ENCODE results near the gene DUSP28. TPM values are rescaled to one million over a fixed set of nuclear protein-coding genes. Genes with fewer than 3 reads are reported as not detected.
"Not testable (repeated sequence)": the region's sequence is repeated elsewhere in the genome, so short reads cannot be mapped to it uniquely, and the experiment has no call there.

DUSP28 gene
- total RNA-seq, 1 experiment from 2014 or later, result 8.0 TPM

DNA sequence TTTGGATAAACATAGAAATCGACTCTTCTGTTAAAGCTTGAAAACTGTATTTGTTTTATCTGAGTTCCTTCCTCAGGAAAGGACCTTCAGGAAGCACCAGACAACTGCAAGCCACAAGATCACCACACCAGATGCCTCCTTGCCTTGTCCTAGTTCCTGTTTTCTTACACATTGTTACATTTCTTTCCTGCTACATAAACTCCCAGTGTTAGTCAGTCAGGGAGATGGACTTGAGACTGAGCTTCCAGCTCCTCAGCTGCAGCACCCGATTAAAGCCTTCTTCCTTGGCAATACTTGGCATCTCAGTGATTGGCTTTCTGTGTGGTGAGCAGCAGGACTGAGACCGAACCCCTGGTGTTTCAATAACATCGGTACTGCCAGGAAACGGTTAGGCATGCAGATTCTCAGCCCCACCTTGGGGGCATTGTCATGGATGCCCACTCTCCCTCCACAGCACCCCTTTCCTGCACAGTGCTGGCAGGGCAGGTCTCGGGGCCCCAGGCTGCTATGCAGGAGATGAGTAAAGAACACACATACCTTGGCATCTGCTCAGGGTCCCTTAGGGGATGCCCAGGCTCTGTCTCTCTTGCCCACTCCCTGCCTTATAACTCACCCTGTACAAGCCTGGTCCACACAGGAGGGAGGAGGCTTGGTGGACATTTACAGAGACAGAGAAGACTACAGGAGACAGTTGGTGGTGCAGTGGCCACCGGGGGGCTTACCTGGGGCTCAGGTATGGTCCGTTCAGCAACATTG is 35.0 kb upstream of the DUSP28 start:
- DNase-seq (ENCODE audit: low read depth, low spot score), result no peak
- in situ Hi-C loops (cut with HindIII; ENCODE audit: low pct_unique_long_range_greater_than_20kb, low sequenced_read_pairs), result no loop called here

DNA sequence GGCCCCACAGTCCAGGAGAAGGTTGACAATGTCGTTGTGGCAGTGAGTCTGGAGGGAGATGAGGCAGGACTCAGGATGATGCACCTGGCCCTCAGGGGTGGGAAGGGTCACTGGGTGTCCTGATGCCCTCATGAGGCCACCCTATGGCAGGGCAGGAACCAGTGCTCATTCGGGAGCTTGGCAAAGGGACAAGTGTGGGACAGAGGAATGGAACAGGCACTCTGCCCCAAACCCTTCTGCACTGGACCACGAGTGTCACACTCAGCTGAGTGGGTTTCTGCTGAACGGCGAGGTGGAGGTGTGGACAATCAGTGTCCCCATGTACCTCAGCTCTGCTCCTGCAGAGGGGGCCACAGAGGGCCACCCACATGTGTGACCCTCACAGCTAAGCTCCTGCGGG is 34.4 kb upstream of the DUSP28 start:
- in situ Hi-C loops (cut with HindIII; ENCODE audit: low pct_unique_long_range_greater_than_20kb, low sequenced_read_pairs), result no loop called here
- no peak for DNase-seq (ENCODE audit: low read depth, low spot score)

DNA sequence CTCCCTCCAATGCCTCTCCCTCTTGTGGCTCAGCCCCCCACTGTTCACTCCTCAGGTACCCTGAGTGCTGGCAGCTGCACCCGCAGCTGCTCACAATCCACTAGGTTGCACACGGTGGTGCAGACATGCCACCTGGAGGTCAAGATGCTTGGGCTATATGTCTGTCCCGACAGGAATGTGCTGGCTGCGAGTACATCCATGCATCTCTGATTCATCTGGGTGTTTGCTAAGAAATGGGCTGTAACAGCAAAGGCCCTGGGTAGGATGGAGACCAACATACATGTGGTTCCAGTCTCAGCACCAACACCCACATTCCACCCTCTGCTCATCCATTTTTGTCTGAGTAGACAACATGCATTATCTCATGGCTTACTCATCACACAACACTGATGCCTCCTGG is 33.6 kb upstream of the DUSP28 start:
- DNase-seq (ENCODE audit: low read depth, low spot score), result no peak
- in situ Hi-C loops (cut with HindIII; ENCODE audit: low pct_unique_long_range_greater_than_20kb, low sequenced_read_pairs), result no loop called here

DNA sequence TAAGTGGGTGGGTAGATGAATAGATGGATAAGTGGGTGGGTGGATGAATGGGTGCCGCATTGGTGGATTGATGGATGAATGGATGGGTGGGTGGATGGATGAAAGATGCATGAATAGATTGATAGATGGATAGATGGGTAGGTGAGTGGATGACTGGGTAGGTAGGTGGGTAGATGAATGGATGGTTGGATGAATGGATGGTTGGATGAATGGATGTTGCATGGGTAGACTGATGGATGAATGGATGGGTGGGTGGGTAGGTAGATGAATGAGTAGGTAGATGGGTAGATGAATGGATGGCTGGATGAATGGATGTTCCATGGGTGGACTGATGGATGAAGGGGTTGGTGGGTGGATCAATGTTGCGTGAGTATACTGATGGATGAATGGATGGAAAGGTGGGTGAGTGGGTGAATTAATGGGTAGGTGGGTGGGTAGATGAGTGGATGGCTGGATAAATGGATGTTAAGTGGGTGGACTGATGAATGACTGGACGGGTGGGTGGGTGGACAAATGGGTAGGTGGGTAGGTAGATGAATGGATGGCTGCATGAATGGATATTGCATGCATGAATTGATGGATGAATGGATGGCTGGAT is 32.9 kb upstream of the DUSP28 start:
- no peak for DNase-seq (ENCODE audit: low read depth, low spot score)
- in situ Hi-C loops (cut with HindIII; ENCODE audit: low pct_unique_long_range_greater_than_20kb, low sequenced_read_pairs), result no loop called here

DNA sequence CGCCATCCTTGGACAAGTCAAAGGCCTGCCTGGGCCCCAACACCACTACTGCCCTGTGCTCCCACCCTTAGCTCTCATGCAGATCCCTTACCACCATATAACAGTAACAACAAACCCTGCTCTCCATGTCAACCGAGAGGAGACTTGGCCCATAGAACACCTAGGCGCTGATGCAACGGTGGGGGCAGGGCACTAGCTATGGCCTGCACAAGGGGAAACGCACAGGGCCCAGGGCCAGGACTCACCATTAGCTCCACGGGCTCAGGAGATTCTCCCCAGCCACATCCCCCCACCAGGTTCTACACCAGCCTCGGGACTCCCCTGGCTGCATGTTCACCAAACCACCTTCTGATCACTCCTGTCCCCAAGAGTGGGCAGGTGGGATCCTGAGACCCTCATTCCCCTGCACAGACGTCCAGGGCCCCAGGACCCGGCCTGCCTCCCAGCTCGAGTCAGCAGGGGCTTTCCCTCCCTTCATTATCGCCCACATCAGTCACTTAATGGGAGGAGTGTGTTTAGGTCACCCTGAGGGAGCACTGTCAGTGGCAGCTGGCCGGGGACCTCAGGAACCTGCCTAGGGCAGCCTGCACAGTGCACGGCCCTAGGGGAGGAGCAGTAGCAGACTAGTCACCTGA is 31.6 kb upstream of the DUSP28 start:
- in situ Hi-C loops (cut with HindIII; ENCODE audit: low pct_unique_long_range_greater_than_20kb, low sequenced_read_pairs), result no loop called here
- DNase-seq (ENCODE audit: low read depth, low spot score), result no peak

DNA sequence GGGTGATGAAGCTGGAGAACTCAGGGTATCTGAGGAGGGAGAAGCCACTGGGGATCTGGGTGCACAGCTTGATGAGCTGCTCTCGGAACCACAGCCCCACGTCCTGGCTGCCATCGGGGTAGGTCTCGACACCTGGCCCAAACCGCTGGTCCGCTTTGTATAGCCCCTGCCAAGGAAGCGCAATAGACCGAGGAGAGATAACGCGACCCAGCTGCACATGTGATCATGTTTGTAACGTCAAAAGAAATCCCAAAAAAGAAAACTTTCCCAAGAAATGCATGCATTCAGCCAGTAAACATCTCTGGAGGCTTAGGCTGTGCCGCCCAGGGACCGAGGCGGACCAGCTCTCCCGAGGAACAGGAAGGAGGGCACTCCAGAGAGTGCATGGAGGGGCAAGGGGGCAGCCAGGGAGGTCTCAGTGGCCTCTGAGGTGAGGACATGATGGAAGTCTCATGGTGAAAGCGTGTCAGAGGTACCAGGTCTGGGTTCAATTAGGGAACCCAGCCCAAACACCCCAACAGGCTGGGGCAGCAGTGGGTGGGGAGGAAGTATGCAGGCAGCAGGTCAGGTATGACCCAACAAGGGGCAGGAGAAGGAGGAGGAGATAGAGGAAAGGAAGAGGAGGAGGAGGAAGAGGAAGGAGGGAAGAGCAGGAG is 30.7 kb upstream of the DUSP28 start:
- no peak for DNase-seq (ENCODE audit: low read depth, low spot score)
- in situ Hi-C loops (cut with HindIII; ENCODE audit: low pct_unique_long_range_greater_than_20kb, low sequenced_read_pairs), result no loop called here

DNA sequence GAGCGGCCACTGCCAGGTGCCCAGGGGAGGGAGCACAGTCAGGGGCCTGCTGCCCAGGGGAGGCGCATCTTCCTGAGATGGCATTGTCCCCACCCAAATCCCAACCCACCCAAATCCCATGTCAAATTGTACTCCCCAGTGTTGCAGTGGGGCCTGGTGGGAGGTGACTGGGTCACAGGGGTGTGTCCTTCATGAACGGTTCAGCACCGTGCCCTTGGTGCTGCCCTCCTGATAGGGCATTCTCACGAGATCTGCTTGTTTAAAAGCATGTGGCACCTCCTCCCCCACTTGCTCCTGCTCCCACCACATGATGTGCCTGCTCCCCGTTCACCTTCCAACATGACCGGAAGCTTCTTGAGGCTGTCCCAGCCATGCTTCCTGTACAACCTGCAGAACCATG is 30.0 kb upstream of the DUSP28 start:
- in situ Hi-C loops (cut with HindIII; ENCODE audit: low pct_unique_long_range_greater_than_20kb, low sequenced_read_pairs), result no loop called here
- no peak for DNase-seq (ENCODE audit: low read depth, low spot score)

DNA sequence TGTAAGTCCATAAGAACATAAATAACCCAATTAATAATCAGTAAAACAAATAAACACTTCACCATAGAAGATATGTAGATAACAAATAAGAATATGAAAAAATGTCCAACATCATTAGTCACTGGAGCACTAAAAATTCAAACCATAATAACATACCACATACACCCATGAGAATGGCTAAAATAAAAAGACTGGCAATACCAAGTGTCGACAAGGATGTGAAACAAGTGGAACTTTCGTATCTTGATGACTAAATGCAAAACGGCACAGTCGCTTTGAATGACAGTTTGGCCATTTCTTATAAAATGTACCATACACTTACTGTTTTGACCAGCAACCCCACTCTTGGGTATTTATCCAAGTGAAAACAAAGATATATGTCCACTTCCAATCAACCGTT is 29.1 kb upstream of the DUSP28 start:
- in situ Hi-C loops (cut with HindIII; ENCODE audit: low pct_unique_long_range_greater_than_20kb, low sequenced_read_pairs), result no loop called here
- no peak for DNase-seq (ENCODE audit: low read depth, low spot score)

DNA sequence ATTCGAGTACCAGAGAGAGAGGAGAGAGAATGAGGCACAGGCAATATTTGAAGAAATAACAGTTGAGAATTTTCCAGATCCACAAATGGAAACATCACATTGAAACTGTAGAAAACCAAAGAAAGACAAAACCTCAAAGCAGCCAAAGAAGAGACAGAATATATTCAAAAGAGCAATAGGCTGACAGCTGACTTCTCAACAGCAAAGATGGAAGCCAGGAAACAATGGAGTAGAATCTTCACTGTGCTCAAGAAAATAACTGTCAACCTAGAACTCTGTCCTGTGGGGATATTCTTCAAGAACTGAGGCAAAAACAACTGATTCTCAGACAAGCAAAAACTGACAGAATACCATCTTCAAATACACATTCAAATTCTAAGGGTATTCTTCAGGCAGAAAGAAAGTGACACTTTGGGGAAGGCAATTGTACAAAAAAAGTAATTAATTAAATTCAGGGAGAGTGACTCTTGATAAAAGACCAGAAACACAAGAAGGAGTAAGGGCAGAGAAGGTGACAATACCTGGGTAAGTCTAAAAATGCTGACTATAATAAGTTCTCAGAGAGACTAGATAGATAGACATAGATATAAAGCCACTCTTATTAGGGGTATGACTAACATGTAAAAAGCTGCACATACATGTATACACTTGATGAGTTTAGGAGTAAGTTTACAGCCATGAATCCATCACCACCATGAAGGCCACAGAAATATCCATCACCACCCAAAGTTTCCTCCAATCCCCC is 28.0 kb upstream of the DUSP28 start:
- in situ Hi-C loops (cut with HindIII; ENCODE audit: low pct_unique_long_range_greater_than_20kb, low sequenced_read_pairs), result no loop called here
- peak; percentile 2 for DNase-seq (ENCODE audit: low read depth, low spot score)

DNA sequence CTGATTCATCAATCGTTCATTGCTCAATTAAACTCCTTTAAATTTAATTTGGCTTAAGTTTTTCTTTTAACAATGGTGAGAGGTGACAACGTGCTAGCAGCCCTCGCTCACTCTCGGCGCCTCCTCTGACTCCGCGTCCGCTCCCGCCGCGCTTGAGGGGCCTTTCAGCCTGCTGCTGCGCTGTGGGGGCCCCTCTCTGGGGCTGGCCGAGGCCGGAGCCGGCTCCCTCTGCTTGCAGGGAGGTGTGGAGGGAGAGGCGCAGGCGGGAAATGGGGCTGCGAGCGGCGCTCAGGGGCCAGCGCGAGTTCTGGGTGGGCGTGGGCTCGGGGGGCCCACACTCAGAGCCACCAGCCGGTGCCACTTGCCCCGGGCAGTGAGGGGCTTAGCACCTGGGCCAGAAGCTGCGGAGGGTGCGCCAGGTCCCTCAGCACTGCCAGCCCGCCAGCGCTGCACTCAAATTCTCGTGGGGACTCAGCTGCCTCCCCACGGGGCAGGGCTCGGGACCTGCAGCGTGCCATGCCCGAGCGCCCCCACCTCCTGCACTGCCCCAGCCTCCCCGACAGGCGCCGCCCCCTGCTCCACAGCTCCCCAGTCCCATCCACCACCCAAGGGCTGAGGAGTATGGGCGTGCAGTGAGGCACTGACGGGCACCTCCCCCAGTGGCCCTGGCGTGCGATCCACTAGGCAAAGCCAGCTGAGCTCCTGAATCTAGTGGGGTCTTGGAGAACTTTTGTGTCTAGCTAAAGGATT is 22.0 kb upstream of the DUSP28 start:
- DNase-seq (ENCODE audit: low read depth, low spot score), result no peak
- in situ Hi-C loops (cut with HindIII; ENCODE audit: low pct_unique_long_range_greater_than_20kb, low sequenced_read_pairs), result no loop called here

DNA sequence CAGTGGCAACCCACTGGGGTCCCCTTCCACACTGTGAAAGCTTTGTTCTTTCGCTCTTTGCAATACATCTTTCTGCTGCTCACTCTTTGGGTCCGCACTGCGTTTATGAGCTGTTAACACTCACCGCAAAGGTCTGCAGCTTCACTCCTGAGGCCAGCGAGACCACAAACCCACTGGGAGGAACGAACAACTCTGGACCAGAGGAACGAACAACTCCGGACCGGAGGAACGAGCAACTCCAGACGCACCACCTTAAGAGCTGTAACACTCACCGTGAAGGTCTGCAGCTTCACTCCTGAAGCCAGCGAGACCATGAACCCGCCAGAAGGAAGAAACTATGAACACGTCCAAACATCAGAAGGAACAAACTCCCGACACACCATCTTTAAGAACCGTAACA is 21.1 kb upstream of the DUSP28 start:
- DNase-seq (ENCODE audit: low read depth, low spot score); in situ Hi-C loops (cut with HindIII; ENCODE audit: low pct_unique_long_range_greater_than_20kb, low sequenced_read_pairs): not testable (repeated sequence)

DNA sequence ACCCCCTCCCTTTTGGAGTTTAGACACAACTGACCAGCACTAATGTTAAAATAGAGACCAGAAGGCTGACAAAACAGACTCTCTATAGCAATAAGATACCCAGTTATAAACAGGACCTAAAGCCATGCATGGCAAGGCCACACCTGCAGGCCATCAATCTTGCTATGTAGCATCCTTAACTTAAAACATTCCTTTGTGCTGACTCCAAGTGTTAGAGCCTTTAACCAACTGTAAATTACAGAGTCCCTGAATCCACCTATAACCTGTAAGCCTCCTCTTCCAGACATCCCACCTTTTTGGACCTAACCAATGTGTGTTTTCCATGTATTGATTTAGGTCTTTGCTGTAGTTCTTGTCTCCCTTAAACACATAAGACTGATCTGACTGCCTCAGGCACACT is 20.3 kb upstream of the DUSP28 start:
- DNase-seq (ENCODE audit: low read depth, low spot score), result no peak
- in situ Hi-C loops (cut with HindIII; ENCODE audit: low pct_unique_long_range_greater_than_20kb, low sequenced_read_pairs), result no loop called here

DNA sequence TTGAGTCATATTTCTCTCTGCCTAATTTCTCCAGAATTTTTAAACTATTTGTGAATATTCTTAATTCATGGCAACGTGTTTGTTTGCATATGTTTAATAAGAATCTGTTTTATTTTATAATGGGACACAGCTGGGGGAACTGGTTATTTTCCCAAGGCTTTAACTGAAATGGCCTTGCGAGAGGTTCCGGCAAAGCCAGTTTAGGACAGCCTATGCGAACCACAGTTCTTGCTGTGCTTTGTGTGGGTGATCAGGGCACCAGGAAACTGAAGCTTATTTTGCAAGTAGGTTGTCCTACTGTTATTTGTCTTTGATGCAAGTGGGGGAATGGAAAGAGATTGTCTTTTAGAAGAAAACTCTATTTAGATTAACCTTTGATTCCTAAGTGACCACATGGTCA is 8.9 kb upstream of the DUSP28 start:
- no peak for DNase-seq (ENCODE audit: low read depth, low spot score)
- in situ Hi-C loops (cut with HindIII; ENCODE audit: low pct_unique_long_range_greater_than_20kb, low sequenced_read_pairs), result no loop called here

DNA sequence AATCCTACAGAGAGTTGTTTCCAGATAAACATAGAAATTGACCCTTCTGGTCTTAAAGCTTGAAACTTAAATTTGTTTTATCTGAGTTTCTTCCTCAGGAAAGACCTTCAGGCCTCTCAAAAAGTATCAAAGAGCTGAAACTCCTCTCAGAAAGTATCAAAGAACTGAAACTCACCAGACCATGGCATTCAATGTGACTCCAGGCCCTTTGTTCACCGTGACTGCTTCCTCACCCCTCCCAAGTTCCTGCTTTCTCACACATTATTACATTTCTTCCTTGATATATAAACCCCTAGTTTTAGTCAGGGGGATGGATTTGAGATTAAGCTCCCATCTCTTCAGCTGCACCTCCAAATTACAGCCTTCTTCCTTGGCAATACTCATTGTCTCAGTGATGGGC is 8.3 kb upstream of the DUSP28 start:
- in situ Hi-C loops (cut with HindIII; ENCODE audit: low pct_unique_long_range_greater_than_20kb, low sequenced_read_pairs), result no loop called here

DNA sequence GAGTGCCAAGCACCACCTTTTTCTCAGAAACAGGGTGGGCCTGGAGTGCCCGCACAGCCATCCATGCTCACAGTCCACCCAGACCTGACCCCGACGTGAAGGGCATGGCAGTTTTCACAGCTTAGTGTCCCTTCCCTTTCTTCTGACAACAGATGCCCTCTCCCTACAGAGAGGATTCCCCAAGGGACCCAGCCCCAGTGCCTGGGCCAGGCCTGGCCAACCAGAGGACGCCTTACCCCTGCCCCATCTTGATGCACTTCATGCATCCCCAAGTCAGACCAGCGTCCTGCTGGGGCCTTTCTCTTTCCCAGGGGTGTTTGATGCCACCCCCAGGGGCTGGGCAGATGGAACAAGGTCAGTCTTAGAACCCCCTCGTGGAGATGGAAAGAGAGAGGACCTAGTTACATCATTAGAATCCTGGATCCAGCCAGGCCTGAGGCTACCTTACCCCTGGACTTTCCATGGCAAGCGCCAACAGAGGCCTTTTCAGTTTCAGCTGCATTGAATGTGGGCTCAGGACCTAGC is 6.1 kb upstream of the DUSP28 start:
- in situ Hi-C loops (cut with HindIII; ENCODE audit: low pct_unique_long_range_greater_than_20kb, low sequenced_read_pairs), result no loop called here
- no peak for DNase-seq (ENCODE audit: low read depth, low spot score)

More for the DNA sequence above, 8.3 kb upstream of the DUSP28 start:
- no peak for DNase-seq (ENCODE audit: low read depth, low spot score)

DNA sequence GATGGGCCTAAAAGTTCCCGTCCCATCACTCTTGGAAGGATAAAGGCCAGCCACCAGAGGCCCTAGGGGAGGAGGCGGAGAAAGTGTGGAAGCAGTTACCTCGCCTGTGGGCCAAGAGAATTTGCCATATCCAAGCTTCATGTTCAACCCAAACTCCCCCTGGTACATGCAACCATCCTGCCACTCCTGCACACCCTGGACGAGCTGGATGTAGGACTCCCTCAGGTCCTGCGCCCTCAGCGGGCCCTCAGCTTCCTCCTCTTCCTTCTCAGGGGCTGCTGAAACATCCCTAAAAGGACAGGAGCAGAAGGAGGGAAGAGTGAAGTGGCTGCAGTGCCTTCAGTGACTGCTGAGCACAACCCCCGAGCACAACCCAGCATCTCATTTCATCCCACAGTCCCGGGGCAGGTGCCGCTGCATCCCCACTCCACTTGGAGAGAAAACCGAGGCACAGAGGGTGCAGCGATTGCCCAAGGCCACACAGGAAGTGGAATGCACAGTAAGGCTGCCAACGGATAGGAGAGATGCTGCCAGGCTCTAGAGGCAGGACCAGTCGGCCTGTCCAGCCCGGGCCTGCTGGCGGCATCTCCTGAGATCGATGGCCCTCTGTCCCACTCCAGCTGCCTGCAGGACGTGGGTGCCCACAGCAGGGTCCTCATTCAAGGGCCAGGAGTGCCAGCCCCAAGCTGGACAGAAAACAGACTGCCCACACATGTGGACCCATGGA is 5.2 kb upstream of the DUSP28 start:
- in situ Hi-C loops (cut with HindIII; ENCODE audit: low pct_unique_long_range_greater_than_20kb, low sequenced_read_pairs), result no loop called here
- DNase-seq (ENCODE audit: low read depth, low spot score), result no peak
